Hepatocyte (in vitro differentiated cells): ENCODE data around the gene AFTPH. TPM values are rescaled to one million over a fixed set of nuclear protein-coding genes. Genes with fewer than 3 reads are reported as not detected.

ENCODE experiments used
- DNase-seq: peaks from one replicate; pipeline ENCODE4 v3.0.0-alpha.2; 2016; ENCODE audit warnings: low spot score
- H2AFZ ChIP-seq: fragments of 200-600 bp; sonication (generic); 2 replicates; pipeline ENCODE4 v1.6.0; 2016; ENCODE audit warnings: antibody characterized with exemption, mild to moderate bottlenecking
- H3K27ac ChIP-seq: fragments of 200-600 bp; sonication (generic); 2 replicates; pipeline ENCODE4 v1.5.1; 2016; ENCODE audit warnings: mild to moderate bottlenecking
- H3K27me3 ChIP-seq: fragments of 200-600 bp; sonication (generic); 2 replicates; pipeline ENCODE4 v1.6.1; 2016
- H3K36me3 ChIP-seq: fragments of 200-600 bp; sonication (generic); replicated peaks from 2 replicates; pipeline ENCODE4 v1.5.1; 2016; ENCODE audit warnings: low read depth; ENCODE audit not compliant: insufficient read depth
- H3K4me1 ChIP-seq: fragments of 200-600 bp; sonication (generic); 2 replicates; pipeline ENCODE4 v1.5.1; 2016; ENCODE audit warnings: mild to moderate bottlenecking, moderate library complexity; ENCODE audit not compliant: insufficient read depth
- H3K4me2 ChIP-seq: fragments of 200-600 bp; sonication (generic); 2 replicates; pipeline ENCODE4 v1.6.0; 2016
- H3K4me3 ChIP-seq: fragments of 200-600 bp; sonication (generic); 2 replicates; pipeline ENCODE4 v1.5.1; 2016; ENCODE audit warnings: mild to moderate bottlenecking
- H3K79me2 ChIP-seq: fragments of 200-600 bp; sonication (generic); 2 replicates; pipeline ENCODE4 v1.6.0; 2017; ENCODE audit warnings: mild to moderate bottlenecking
- H3K9me2 ChIP-seq: fragments of 200-600 bp; sonication (generic); replicated peaks from 2 replicates; pipeline ENCODE4 v1.6.0; 2017; ENCODE audit warnings: mild to moderate bottlenecking; ENCODE audit not compliant: insufficient read depth
- H3K9me3 ChIP-seq: fragments of 200-600 bp; sonication (generic); 2 replicates; pipeline ENCODE4 v1.5.1; 2016; ENCODE audit warnings: low read depth, mild to moderate bottlenecking
- H4K20me1 ChIP-seq: fragments of 200-600 bp; sonication (generic); 2 replicates; pipeline ENCODE4 v1.6.0; 2016; ENCODE audit warnings: mild to moderate bottlenecking; ENCODE audit not compliant: insufficient read depth, poor library complexity, severe bottlenecking
- CTCF ChIP-seq: fragments of 200-600 bp; sonication (generic); IDR thresholded peaks from 2 replicates; pipeline ENCODE4 v1.5.1; 2016; ENCODE audit warnings: antibody characterized with exemption, mild to moderate bottlenecking; ENCODE audit not compliant: poor library complexity
- EZH2 ChIP-seq: fragments of 200-600 bp; sonication (generic); IDR thresholded peaks from 2 replicates; pipeline ENCODE4 v1.6.1; 2016; ENCODE audit warnings: antibody characterized with exemption, mild to moderate bottlenecking, borderline replicate concordance
- EZH2phosphoT487 ChIP-seq: fragments of 200-600 bp; sonication (generic); IDR thresholded peaks from one replicate; pipeline ENCODE4 v1.6.1; 2018; ENCODE audit warnings: antibody characterized with exemption, mild to moderate bottlenecking, low read depth, moderate library complexity; ENCODE audit not compliant: unreplicated experiment, severe bottlenecking
- WGBS: methylation state at CpG from one replicate; pipeline ENCODE4 v1.1.6; 2016; ENCODE audit warnings: low lambda C conversion rate; ENCODE audit errors: missing lambda C conversion rate; 5-methylcytosine and 5-hydroxymethylcytosine counted together
- polyA plus RNA-seq: library from polyadenylated mRNA; unstranded; fragments of >200 nt; fragmentation: Nextera tagmentation; extraction: Ambion mirVana; gene quantifications from 2 replicates; pipeline ENCODE4 v1.2.1, GENCODE V29; 2016
- total RNA-seq: library from RNA; depleted of rRNA; stranded (reverse); fragments of >200 nt; gene quantifications from 2 replicates; pipeline ENCODE4 v1.2.3, GENCODE V29; 2014

The AFTPH gene
- total and polyA plus RNA-seq, 2 experiments from 2014 or later: 11.8 to 50.9 TPM

DNA sequence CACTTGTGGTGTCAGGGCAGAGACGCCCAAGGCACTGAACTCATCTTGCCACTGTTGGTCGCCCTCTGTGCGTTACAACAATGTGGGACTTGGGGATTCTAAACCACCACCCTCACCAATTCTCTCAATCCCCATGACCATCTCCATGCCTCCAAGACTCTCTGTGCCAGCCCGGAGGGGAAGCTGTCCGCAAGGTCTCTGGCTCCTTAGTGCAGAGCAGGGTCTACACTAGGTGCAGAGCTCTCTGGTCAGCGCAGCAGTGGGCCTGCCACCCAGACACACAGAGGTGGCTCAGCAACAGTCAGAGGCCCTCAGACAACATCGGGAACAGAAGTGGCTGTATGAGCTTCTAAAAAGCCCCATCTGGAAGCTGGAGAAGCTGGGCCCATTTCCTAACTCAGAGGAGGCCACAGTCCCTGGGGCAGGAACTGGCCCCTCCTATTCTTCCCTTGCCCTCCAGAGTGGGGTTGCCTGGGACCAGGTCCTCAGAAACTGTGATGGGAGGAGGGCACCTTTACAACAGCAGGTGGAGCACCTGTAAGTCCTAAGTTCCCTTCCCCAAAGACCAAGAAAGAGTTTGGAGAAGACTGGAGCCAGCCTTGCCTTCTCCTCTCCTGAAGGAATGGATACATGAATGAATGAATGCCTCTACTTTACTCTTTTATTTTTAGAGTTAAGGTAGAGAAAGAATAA is 91.9 kb downstream of the AFTPH start:
- Histone ChIP-seq H3K27ac (no peak overlapping the region), H3K27me3 (no peaks in the 10 kb centered on the region), H3K36me3 (no peaks in the 10 kb centered on the region), H3K79me2 (no peaks in the 10 kb centered on the region), H2AFZ (no peak overlapping the region), H3K9me3 (no peaks in the 10 kb centered on the region), H3K4me3 (no peak overlapping the region), H3K4me1 (peaks cover 11% of the 10 kb centered on the region), H3K4me2 (no peak overlapping the region), H4K20me1 (no peaks in the 10 kb centered on the region), H3K9me2 (no peaks in the 10 kb centered on the region)
- DNase-seq: no peak
- TF ChIP-seq EZH2phosphoT487 (no peak), CTCF (no peak), EZH2 (no peak)
- WGBS: 89% methylated on average over 7 of the region's 7 CpGs

DNA sequence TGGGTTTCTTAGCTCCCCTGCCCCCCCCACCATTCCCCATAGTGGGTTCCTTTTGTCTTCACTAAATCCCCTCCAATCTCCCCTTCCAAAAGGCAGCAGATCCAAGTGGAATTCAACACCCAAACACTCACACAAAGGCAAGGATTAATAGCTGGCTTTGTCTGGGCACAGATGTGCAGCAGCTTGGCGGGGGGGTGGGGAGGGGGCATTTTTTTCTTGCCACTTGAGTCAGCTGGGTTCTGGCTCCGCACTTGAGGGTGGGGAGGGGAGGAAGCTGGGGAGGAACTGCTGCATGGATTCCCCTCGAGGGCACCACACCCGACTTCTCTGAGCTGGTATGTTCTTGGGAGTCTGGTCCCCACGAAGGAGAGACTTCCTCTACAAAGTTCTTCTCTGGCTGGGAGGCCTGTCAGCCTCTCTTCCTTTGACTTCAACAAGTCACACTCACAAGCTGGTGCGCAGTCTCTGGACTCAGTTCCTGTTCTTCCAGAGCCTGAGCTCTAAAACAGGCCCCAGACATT is 93.6 kb downstream of the AFTPH start:
- Histone ChIP-seq H3K4me3 (no peak overlapping the region), H3K4me2 (no peak overlapping the region), H3K9me3 (no peaks in the 10 kb centered on the region), H3K4me1 (peaks cover 11% of the 10 kb centered on the region), H3K9me2 (no peaks in the 10 kb centered on the region), H3K79me2 (no peaks in the 10 kb centered on the region), H3K27me3 (no peaks in the 10 kb centered on the region), H4K20me1 (no peaks in the 10 kb centered on the region), H2AFZ (no peak overlapping the region), H3K27ac (peak overlapping the region; percentile 60), H3K36me3 (no peaks in the 10 kb centered on the region)
- WGBS: 51% methylated on average over 4 of the region's 6 CpGs
- TF ChIP-seq EZH2phosphoT487 (no peak), EZH2 (no peak), CTCF (no peak)
- no peak for DNase-seq

DNA sequence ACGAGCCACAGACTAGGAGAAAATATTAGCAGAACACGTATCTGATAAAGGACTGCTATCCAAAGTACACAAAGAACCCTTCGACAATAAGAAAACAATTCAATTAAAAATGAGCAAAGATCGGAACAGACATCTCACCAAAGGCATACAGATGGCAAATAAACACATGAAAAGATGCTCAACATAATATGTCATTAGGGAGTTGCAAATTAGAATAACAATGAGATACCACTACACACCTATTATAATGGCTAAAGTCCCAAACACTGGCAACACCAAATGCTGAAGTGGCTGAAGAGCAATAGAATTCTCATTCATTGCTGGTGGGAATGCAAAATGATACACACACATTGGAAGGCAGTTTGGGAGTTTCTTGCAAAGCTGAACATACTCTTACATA is 96.5 kb downstream of the AFTPH start:
- H3K4me3 ChIP-seq: no peak overlapping the region
- peaks cover 11% of the 10 kb centered on the region for H3K4me1 ChIP-seq
- H3K9me2 ChIP-seq: no peaks in the 10 kb centered on the region
- H3K36me3 ChIP-seq: no peaks in the 10 kb centered on the region
- H3K27ac ChIP-seq: no peak overlapping the region
- no peak overlapping the region for H3K4me2 ChIP-seq
- no peak for DNase-seq
- TF ChIP-seq EZH2: no peak
- TF ChIP-seq EZH2phosphoT487: no peak
- no peak for TF ChIP-seq CTCF
- H3K79me2 ChIP-seq: no peaks in the 10 kb centered on the region
- no peaks in the 10 kb centered on the region for H3K9me3 ChIP-seq
- no peak overlapping the region for H2AFZ ChIP-seq
- 80% methylated on average over 4 of the region's 4 CpGs for WGBS
- no peaks in the 10 kb centered on the region for H3K27me3 ChIP-seq
- H4K20me1 ChIP-seq: no peaks in the 10 kb centered on the region
